ENCODE data around the gene KCNE2.

DNA sequence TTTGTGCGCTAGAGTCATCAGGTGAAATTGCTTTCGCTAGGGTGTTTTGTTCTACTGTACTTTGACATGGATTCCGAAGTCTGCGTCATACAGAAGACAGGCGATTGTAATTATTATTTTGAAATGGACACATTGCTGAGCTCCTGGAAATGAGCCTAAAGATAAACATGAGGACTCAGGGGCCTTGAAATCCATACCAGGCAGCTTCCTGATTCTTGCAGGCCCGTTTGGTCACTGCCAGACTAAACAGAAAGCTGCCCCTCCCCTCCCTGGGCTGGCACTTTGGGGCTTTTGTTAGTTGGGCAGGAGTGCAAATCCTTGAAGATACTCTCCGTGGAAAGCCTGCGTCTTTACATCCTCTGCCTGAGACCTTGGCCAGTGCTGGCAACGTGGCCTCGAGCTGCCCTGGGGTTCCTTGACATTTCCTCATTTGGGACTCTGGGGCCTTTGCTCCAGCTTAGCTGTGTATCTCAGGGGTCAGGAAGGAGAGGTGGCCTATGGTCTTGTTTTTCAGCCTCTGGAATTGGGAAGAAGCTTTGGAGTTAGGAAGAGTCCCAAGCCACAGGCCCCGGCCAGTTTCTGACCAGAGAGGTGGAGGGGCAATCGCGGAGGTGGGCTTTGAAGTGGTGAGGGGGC, 26.9 kb upstream of the KCNE2 start:
- TF ChIP-seq, protein P1, sequence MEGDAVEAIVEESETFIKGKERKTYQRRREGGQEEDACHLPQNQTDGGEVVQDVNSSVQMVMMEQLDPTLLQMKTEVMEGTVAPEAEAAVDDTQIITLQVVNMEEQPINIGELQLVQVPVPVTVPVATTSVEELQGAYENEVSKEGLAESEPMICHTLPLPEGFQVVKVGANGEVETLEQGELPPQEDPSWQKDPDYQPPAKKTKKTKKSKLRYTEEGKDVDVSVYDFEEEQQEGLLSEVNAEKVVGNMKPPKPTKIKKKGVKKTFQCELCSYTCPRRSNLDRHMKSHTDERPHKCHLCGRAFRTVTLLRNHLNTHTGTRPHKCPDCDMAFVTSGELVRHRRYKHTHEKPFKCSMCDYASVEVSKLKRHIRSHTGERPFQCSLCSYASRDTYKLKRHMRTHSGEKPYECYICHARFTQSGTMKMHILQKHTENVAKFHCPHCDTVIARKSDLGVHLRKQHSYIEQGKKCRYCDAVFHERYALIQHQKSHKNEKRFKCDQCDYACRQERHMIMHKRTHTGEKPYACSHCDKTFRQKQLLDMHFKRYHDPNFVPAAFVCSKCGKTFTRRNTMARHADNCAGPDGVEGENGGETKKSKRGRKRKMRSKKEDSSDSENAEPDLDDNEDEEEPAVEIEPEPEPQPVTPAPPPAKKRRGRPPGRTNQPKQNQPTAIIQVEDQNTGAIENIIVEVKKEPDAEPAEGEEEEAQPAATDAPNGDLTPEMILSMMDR (IDR thresholded peaks at IDR 0.05) = no peak
- TF ChIP-seq POLR2AphosphoS5 (IDR thresholded peaks at IDR 0.05) (no peak), POLR2A (IDR thresholded peaks at IDR 0.05) (no peak)
